Mesothelial cell of epicardium (in vitro differentiated cells): ENCODE results near the gene HHIPL1. TPM values are rescaled to one million over a fixed set of nuclear protein-coding genes. Genes with fewer than 3 reads are reported as not detected.

Experiments used
- DNase-seq, 2 experiments: peaks; one replicate each; pipeline ENCODE4 v3.0.0; 2021; ENCODE audit warnings: low spot score in 2 of 2; ENCODE audit not compliant: unreplicated experiment in 2 of 2
- H3K27ac Mint-ChIP-seq: 2 replicates; pipeline ENCODE4 v1.8.0; 2021; ENCODE audit warnings: mixed read lengths
- H3K27me3 Mint-ChIP-seq: 2 replicates; pipeline ENCODE4 v1.8.0; 2021; ENCODE audit warnings: low read depth, mixed read lengths
- H3K36me3 Mint-ChIP-seq: 2 replicates; pipeline ENCODE4 v1.8.0; 2021; ENCODE audit warnings: mixed read lengths
- H3K4me1 Mint-ChIP-seq: 2 replicates; pipeline ENCODE4 v1.8.0; 2021; ENCODE audit warnings: mixed read lengths
- H3K4me3 Mint-ChIP-seq: 2 replicates; pipeline ENCODE4 v1.8.0; 2021; ENCODE audit warnings: mild to moderate bottlenecking, moderate library complexity, mixed read lengths
- H3K9me3 Mint-ChIP-seq: 2 replicates; pipeline ENCODE4 v1.8.0; 2021; ENCODE audit warnings: mixed read lengths
- CTCF ChIP-seq: fragments of 200-600 bp; sonication (generic); IDR thresholded peaks from one replicate; pipeline ENCODE4 v1.5.0; 2021; ENCODE audit warnings: antibody characterized with exemption; ENCODE audit not compliant: unreplicated experiment
- total RNA-seq: library from RNA; stranded (reverse); gene quantifications from 3 replicates; pipeline ENCODE4 v1.2.1, GENCODE V29; 2021

Gene HHIPL1
- total RNA-seq, 1 donor from 2014 or later, result 4.4 TPM

GRCh38 chr14:99668307-99669295, 23.7 kb downstream of the HHIPL1 start:
- peaks cover 32% of the 10 kb centered on the region for H3K4me1 Mint-ChIP-seq
- TF ChIP-seq CTCF, result no peak
- H3K4me3 Mint-ChIP-seq, result no peak overlapping the region
- DNase-seq, result no peak
- H3K27me3 Mint-ChIP-seq, result peaks cover 2% of the 10 kb centered on the region
- no peak overlapping the region for H3K27ac Mint-ChIP-seq
- H3K36me3 Mint-ChIP-seq, result no peaks in the 10 kb centered on the region
- H3K9me3 Mint-ChIP-seq, result no peaks in the 10 kb centered on the region

GRCh38 chr14:99670361-99671234, 25.7 kb downstream of the HHIPL1 start:
- H3K4me1 Mint-ChIP-seq, result peaks cover 24% of the 10 kb centered on the region
- no peaks in the 10 kb centered on the region for H3K9me3 Mint-ChIP-seq
- peak overlapping the region; percentile 55 for H3K27ac Mint-ChIP-seq
- no peaks in the 10 kb centered on the region for H3K36me3 Mint-ChIP-seq
- H3K27me3 Mint-ChIP-seq, result peaks cover 2% of the 10 kb centered on the region
- no peak for TF ChIP-seq CTCF
- no peak overlapping the region for H3K4me3 Mint-ChIP-seq
- DNase-seq, result no peak

GRCh38 chr14:99671235-99672224, 26.6 kb downstream of the HHIPL1 start:
- H3K4me3 Mint-ChIP-seq, result no peak overlapping the region
- peak overlapping the region; percentile 45 for H3K27ac Mint-ChIP-seq
- no peak for DNase-seq

GRCh38 chr14:99672506-99673304, 27.8 kb downstream of the HHIPL1 start:
- DNase-seq, result no peak
- no peak overlapping the region for H3K4me3 Mint-ChIP-seq
- no peaks in the 10 kb centered on the region for H3K36me3 Mint-ChIP-seq
- H3K4me1 Mint-ChIP-seq, result peaks cover 24% of the 10 kb centered on the region
- peaks cover 2% of the 10 kb centered on the region for H3K27me3 Mint-ChIP-seq
- no peak for TF ChIP-seq CTCF
- peak overlapping the region; percentile 61 for H3K27ac Mint-ChIP-seq
- H3K9me3 Mint-ChIP-seq, result no peaks in the 10 kb centered on the region

More at GRCh38 chr14:99671235-99672224, 26.6 kb downstream of the HHIPL1 start:
- peaks cover 2% of the 10 kb centered on the region for H3K27me3 Mint-ChIP-seq
- H3K36me3 Mint-ChIP-seq, result no peaks in the 10 kb centered on the region
- peaks cover 24% of the 10 kb centered on the region for H3K4me1 Mint-ChIP-seq
- TF ChIP-seq CTCF, result no peak
- H3K9me3 Mint-ChIP-seq, result no peaks in the 10 kb centered on the region
